ENCODE results near the gene FGFR2. TPM values are rescaled to one million over a fixed set of nuclear protein-coding genes. Genes with fewer than 3 reads are reported as not detected.

Gene FGFR2
- total and polyA plus RNA-seq, 12 donors = 0.09 to 0.81 (median 0.51) TPM

DNA sequence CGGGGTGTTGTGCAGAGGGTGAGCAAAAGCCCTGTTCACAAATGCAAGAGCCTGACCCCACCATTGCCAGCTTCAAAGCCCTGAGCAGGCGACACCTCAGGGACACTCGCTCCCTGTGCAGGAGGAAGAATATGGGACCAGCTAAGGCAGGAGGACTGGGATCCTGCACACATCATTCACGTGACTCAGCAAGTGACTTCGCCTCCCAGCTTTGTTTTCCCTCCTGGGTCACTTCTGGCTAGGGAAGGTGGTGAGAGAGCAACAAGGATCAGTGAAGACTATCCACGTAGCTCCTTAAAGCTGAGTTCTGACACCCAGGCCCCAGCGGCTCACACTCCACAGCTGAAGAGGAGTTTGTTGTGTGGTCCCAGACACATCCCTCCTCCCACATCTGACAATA, 164.3 kb downstream of the FGFR2 start:
- WGBS, 2 donors = 86 to 87% methylated on average over 7 of the region's 7 CpGs

DNA sequence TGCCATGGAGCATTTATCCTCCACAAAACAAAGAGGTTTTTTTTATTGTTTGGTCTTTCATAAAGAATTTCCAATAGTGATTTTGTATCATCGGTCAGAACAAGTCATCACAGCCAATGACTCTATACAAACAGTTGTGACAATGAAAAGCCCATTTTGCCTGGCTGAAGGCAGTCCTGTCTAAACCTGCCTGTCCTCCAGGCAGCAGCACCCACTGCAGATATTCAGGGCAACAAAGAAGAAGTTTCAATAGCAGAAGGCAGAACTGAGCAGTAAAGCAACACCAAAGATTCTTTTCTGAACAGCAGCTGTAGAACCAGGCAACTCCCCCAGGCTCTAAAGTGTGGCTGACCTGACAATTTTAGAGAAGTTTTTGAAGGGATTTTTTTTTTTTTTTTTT, 169.4 kb downstream of the FGFR2 start:
- DNase-seq = no peak
- Histone ChIP-seq H3K4me1 (no peaks in the 10 kb centered on the region), H3K4me3 (no peak overlapping the region), H3K9me3 (no peaks in the 10 kb centered on the region), H3K36me3 (no peaks in the 10 kb centered on the region), H3K27me3 (peaks cover 0 to 21% (median 0%) of the 10 kb centered on the region in 7 donors), H3K27ac (no peak overlapping the region)
- TF ChIP-seq, protein P1, sequence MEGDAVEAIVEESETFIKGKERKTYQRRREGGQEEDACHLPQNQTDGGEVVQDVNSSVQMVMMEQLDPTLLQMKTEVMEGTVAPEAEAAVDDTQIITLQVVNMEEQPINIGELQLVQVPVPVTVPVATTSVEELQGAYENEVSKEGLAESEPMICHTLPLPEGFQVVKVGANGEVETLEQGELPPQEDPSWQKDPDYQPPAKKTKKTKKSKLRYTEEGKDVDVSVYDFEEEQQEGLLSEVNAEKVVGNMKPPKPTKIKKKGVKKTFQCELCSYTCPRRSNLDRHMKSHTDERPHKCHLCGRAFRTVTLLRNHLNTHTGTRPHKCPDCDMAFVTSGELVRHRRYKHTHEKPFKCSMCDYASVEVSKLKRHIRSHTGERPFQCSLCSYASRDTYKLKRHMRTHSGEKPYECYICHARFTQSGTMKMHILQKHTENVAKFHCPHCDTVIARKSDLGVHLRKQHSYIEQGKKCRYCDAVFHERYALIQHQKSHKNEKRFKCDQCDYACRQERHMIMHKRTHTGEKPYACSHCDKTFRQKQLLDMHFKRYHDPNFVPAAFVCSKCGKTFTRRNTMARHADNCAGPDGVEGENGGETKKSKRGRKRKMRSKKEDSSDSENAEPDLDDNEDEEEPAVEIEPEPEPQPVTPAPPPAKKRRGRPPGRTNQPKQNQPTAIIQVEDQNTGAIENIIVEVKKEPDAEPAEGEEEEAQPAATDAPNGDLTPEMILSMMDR (IDR thresholded peaks at IDR 0.05) = no peak
- intact Hi-C loops (cut with DNase I) = no loop called here
- no peak for ATAC-seq
- WGBS, 2 donors = 87% methylated on average over 1 of the region's 1 CpG

More for the DNA sequence above, 164.3 kb downstream of the FGFR2 start:
- peaks cover 0 to 21% (median 0%) of the 10 kb centered on the region in 7 donors for H3K27me3 ChIP-seq
- H3K27ac ChIP-seq = no peak overlapping the region
- H3K9me3 ChIP-seq = no peaks in the 10 kb centered on the region
- H3K4me1 ChIP-seq = no peaks in the 10 kb centered on the region
- ATAC-seq (no peak), DNase-seq (no peak)
- H3K4me3 ChIP-seq = no peak overlapping the region
- TF ChIP-seq, protein P1 (IDR thresholded peaks at IDR 0.05) = no peak
- intact Hi-C loops (cut with DNase I) = no loop called here
- no peaks in the 10 kb centered on the region for H3K36me3 ChIP-seq

All from heart right ventricle (tissue), 16 donors.